GM18507 (cell line): ENCODE results near the gene OR5AU1.

ENCODE experiments used
- DNase-seq: peaks from one replicate; pipeline ENCODE4 v3.0.0; 2011; ENCODE audit warnings: low read depth; ENCODE audit not compliant: insufficient read length; ENCODE audit errors: extremely low spot score
- FAIRE-seq: peaks from 2 replicates; lab custom pipeline; 2011; peaks lifted over from hg19 to GRCh38; lab: Jason Lieb, UNC

Gene OR5AU1

GRCh38 chr14:21112255-21112654, 43.6 kb downstream of the OR5AU1 start:
- no peak for FAIRE-seq

GRCh38 chr14:21109377-21110138, 46.3 kb downstream of the OR5AU1 start:
- FAIRE-seq, result no peak

More at GRCh38 chr14:21112255-21112654, 43.6 kb downstream of the OR5AU1 start:
- DNase-seq, result no peak

GRCh38 chr14:21108791-21109190, 47.1 kb downstream of the OR5AU1 start:
- no peak for DNase-seq
- no peak for FAIRE-seq

More at GRCh38 chr14:21109377-21110138, 46.3 kb downstream of the OR5AU1 start:
- DNase-seq, result no peak

GRCh38 chr14:21107283-21107800, 48.5 kb downstream of the OR5AU1 start:
- DNase-seq (no peak), FAIRE-seq (no peak)

GRCh38 chr14:21106498-21107282, 49.2 kb downstream of the OR5AU1 start:
- FAIRE-seq (peak; percentile 51), DNase-seq (no peak)

- FAIRE-seq, result no peak
- DNase-seq, result no peak
Measured at GRCh38 chr14:21106176-21106497, 49.7 kb downstream of the OR5AU1 start.

- DNase-seq (no peak), FAIRE-seq (no peak)
Measured at GRCh38 chr14:21105095-21105494, 50.8 kb downstream of the OR5AU1 start.
